Lung (tissue), 12 donors: Measurements from ENCODE around the gene RPL12. TPM values are rescaled to one million over a fixed set of nuclear protein-coding genes. Genes with fewer than 3 reads are reported as not detected.
A peak's percentile ranks its signal among the peaks of the same experiment; 100 is the strongest.

Experiments
- ATAC-seq: fragments of 200-7000 bp; cut with Tn5 transposase; one replicate; pipeline ENCODE4 v1.9.1; 2020; ENCODE audit warnings: moderate number of reproducible peaks; ENCODE audit not compliant: insufficient read depth, low FRiP score
- DNase-seq, 3 donors: peaks; one replicate each; pipeline ENCODE4 v3.0.0-alpha.2; 2013 to 2017
- H3K27ac ChIP-seq, 2 donors: one replicate each; pipeline ENCODE4 v1.5.1; 2013; ENCODE audit warnings: mild to moderate bottlenecking in 2 of 2, moderate library complexity in 2 of 2, control low read depth in 1 of 2, inconsistent platforms in 1 of 2, low read depth in 1 of 2, low read length in 1 of 2
- H3K27me3 ChIP-seq, 3 donors: one replicate each; pipeline ENCODE4 v1.5.1; 2013; ENCODE audit warnings: low read length in 2 of 3; ENCODE audit not compliant: control insufficient read depth in 3 of 3, insufficient read depth in 3 of 3
- H3K36me3 ChIP-seq, 4 donors: one replicate each; pipeline ENCODE4 v1.5.1; 2013; ENCODE audit warnings: low read length in 4 of 4, mild to moderate bottlenecking in 1 of 4, moderate library complexity in 1 of 4; ENCODE audit not compliant: control insufficient read depth in 4 of 4, insufficient read depth in 4 of 4
- H3K4me1 ChIP-seq, 5 donors: one replicate each; pipeline ENCODE4 v1.5.1; 2013; ENCODE audit warnings: low read length in 5 of 5, mild to moderate bottlenecking in 2 of 5, moderate library complexity in 1 of 5; ENCODE audit not compliant: control insufficient read depth in 5 of 5, insufficient read depth in 5 of 5
- H3K4me3 ChIP-seq: one replicate; pipeline ENCODE4 v1.5.1; 2013; ENCODE audit warnings: mild to moderate bottlenecking, control low read depth, moderate library complexity
- H3K9ac ChIP-seq, 2 donors: one replicate each; pipeline ENCODE4 v1.5.1; 2013; ENCODE audit warnings: low read length in 2 of 2, control low read depth in 1 of 2; ENCODE audit not compliant: insufficient read depth in 1 of 2
- H3K9me3 ChIP-seq, 4 donors: one replicate each; pipeline ENCODE4 v1.5.1; 2013; ENCODE audit warnings: low read length in 3 of 4, mild to moderate bottlenecking in 1 of 4, moderate library complexity in 1 of 4; ENCODE audit not compliant: control insufficient read depth in 4 of 4, insufficient read depth in 3 of 4
- CTCF ChIP-seq: IDR thresholded peaks from 2 replicates; pipeline ENCODE4 v1.5.1; 2012; ENCODE audit warnings: mild to moderate bottlenecking; ENCODE audit errors: control extremely low read depth, extremely low read depth
- WGBS, 2 donors: extraction: QIAGEN DNeasy Blood & Tissue Kit; methylation state at CpG; one replicate each; pipeline ENCODE4 v1.1.7; 2013; 5-methylcytosine and 5-hydroxymethylcytosine counted together
- polyA plus RNA-seq, 2 donors: library from polyadenylated mRNA; stranded (reverse); fragments of 200-250 nt; gene quantifications; one replicate each; pipeline ENCODE4 v1.2.1, GENCODE V29; 2013
- total RNA-seq, 2 donors: library from RNA; depleted of rRNA in 1 of 2; stranded (reverse); fragments of >200 nt in 1 of 2; gene quantifications; one replicate each; pipeline ENCODE4 v1.2.1, GENCODE V29; 2014 to 2021
- donor health status: control.
- donor health status: control.
- donor health status: Bipolar disorder and iron deficiency.
- donor health status: healthy.
- donor health status: DM: yes; HTN: yes; CAD: no.

Gene RPL12
- total and polyA plus RNA-seq, 4 donors = 768 to 5,137 (median 1,584) TPM

DNA sequence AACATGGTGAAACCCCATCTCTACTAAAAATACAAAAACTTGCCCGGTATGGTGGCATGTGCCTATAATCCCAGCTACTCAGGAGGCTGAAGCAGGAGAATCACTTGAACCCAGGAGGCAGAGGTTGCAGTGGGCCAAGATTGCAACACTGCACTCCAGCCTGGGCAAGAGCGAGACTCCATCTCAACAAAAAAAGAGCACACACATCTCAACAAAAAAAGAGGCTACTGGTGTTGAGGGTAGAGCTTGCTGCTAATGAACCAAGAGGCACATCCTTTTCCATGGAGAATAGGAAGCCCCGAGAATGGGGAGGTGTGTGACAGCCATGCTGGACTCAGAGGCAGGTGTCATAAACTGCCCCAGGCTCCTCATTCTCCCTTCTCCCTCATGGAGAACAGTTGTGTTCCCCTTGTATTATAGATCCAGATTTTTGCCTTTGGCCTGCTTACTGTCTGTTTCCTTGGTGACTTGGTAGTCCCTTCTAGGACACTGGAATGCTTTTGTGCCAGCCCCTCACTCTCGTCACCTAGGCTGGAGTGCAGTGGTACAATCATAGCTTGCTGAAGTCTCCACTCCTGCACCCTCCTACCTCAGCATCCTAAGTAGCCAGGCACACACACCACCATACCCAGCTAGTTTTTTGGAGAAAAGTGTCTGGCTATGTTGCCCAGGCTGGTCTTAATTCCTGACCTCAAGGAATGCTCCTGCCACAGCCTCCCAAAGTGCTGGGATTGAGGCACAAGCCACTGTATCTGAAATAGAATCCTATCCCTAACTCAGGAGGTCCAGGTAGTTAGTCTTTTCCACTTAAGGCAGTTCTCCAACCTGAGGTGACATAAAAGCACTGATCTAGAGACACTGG lies 5.1 kb downstream of the RPL12 start:
- Histone ChIP-seq H3K36me3 (peaks cover 16 to 64% (median 56%) of the 10 kb centered on the region in 4 donors), H3K9ac (no peak overlapping the region), H3K4me1 (peaks cover 0 to 20% (median 11%) of the 10 kb centered on the region in 5 donors), H3K9me3 (peaks cover 0 to 7% (median 0%) of the 10 kb centered on the region in 4 donors), H3K27me3 (no peaks in the 10 kb centered on the region), H3K4me3 (no peak overlapping the region), H3K27ac (no peak overlapping the region)
- no peak for ATAC-seq
- DNase-seq = no peak
- no peak for TF ChIP-seq CTCF
- WGBS, 2 donors = 77 to 81% methylated on average over 4 of the region's 4 CpGs

GRCh38 chr9:127444921-127445850 lies 6.0 kb downstream of the RPL12 start:
- WGBS, 2 donors = 89 to 92% methylated on average over 15 of the region's 15 CpGs

GRCh38 chr9:127444283-127444920 lies 6.8 kb downstream of the RPL12 start:
- Histone ChIP-seq H3K27ac (no peak overlapping the region), H3K4me3 (no peak overlapping the region), H3K36me3 (peaks cover 23 to 64% (median 60%) of the 10 kb centered on the region in 4 donors), H3K27me3 (no peaks in the 10 kb centered on the region), H3K9ac (no peak overlapping the region), H3K9me3 (peaks cover 0 to 5% (median 0%) of the 10 kb centered on the region in 4 donors), H3K4me1 (peaks cover 0 to 9% (median 7%) of the 10 kb centered on the region in 5 donors)
- WGBS, 2 donors = 91 to 96% methylated on average over 17 of the region's 17 CpGs
- TF ChIP-seq CTCF = no peak
- ATAC-seq (no peak), DNase-seq (no peak)

More at GRCh38 chr9:127444921-127445850, 6.0 kb downstream of the RPL12 start:
- Histone ChIP-seq H3K9ac (no peak overlapping the region), H3K9me3 (peaks cover 0 to 6% (median 0%) of the 10 kb centered on the region in 4 donors), H3K4me1 (peaks cover 0 to 17% (median 10%) of the 10 kb centered on the region in 5 donors), H3K27me3 (no peaks in the 10 kb centered on the region), H3K36me3 (peaks cover 23 to 66% (median 61%) of the 10 kb centered on the region in 4 donors), H3K27ac (no peak overlapping the region), H3K4me3 (no peak overlapping the region)
- no peak for ATAC-seq
- no peak for TF ChIP-seq CTCF
- DNase-seq = peak in 1 of 3 donors; percentile 38
